NB4 (cell line): ENCODE measurements around the gene IRX2.

Source experiments
- MYC ChIP-seq: IDR thresholded peaks from 2 replicates; pipeline ENCODE4 v1.6.1; 2011; ENCODE audit warnings: low read depth, low read length
- POLR2A ChIP-seq: IDR thresholded peaks from 2 replicates; pipeline ENCODE4 v1.6.1; 2011; ENCODE audit warnings: mild to moderate bottlenecking; ENCODE audit not compliant: insufficient read length; ENCODE audit errors: extremely low read depth
- TF ChIP-seq, protein P1 (sequence below): IDR thresholded peaks from one replicate; pipeline ENCODE4 v1.5.1; 2012; ENCODE audit warnings: low read depth, low read length

- TF ChIP-seq, protein P1, sequence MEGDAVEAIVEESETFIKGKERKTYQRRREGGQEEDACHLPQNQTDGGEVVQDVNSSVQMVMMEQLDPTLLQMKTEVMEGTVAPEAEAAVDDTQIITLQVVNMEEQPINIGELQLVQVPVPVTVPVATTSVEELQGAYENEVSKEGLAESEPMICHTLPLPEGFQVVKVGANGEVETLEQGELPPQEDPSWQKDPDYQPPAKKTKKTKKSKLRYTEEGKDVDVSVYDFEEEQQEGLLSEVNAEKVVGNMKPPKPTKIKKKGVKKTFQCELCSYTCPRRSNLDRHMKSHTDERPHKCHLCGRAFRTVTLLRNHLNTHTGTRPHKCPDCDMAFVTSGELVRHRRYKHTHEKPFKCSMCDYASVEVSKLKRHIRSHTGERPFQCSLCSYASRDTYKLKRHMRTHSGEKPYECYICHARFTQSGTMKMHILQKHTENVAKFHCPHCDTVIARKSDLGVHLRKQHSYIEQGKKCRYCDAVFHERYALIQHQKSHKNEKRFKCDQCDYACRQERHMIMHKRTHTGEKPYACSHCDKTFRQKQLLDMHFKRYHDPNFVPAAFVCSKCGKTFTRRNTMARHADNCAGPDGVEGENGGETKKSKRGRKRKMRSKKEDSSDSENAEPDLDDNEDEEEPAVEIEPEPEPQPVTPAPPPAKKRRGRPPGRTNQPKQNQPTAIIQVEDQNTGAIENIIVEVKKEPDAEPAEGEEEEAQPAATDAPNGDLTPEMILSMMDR: no peak
- TF ChIP-seq POLR2A (no peak), MYC (no peak)
These were observed 10.5 kb upstream of the IRX2 start for GRCh38 chr5:2761921-2762488.
